Right lobe of liver (tissue), 6 donors: ENCODE results near the gene ALPL. TPM values are rescaled to one million over a fixed set of nuclear protein-coding genes. Genes with fewer than 3 reads are reported as not detected.

Experiments
- ATAC-seq, 4 donors: fragments of 200-7000 bp; cut with Tn5 transposase; one replicate each; pipeline ENCODE4 v1.9.1; 2020; ENCODE audit warnings: mild to moderate bottlenecking in 4 of 4, moderate library complexity in 4 of 4
- DNase-seq, 3 donors: peaks; one replicate each; pipeline ENCODE4 v3.0.0-alpha.2; 2020
- H3K27ac ChIP-seq, 3 donors: fragments of 200-600 bp; one replicate each; pipeline ENCODE4 v1.8.0; 2022
- H3K27me3 ChIP-seq, 2 donors: fragments of 200-600 bp; one replicate each; pipeline ENCODE4 v1.8.0; 2022
- H3K36me3 ChIP-seq, 4 donors: fragments of 200-600 bp; sonication (generic) in 1 of 4; one replicate each; pipeline versions ENCODE4 v1.5.1 to v1.8.0; 2017 to 2022; ENCODE audit warnings: control low read depth in 1 of 4
- H3K4me1 ChIP-seq, 4 donors: fragments of 200-600 bp; sonication (generic) in 1 of 4; one replicate each; pipeline versions ENCODE4 v1.5.1 to v1.8.0; 2017 to 2022; ENCODE audit warnings: control low read depth in 1 of 4
- H3K4me3 ChIP-seq, 3 donors: fragments of 200-600 bp; one replicate each; pipeline ENCODE4 v1.8.0; 2022
- H3K9me3 ChIP-seq, 4 donors: fragments of 200-600 bp; sonication (generic) in 1 of 4; one replicate each; pipeline versions ENCODE4 v1.5.1 to v1.8.0; 2017 to 2022; ENCODE audit warnings: control low read depth in 1 of 4
- CTCF ChIP-seq, 4 donors: fragments of 200-600 bp in 3 of 4; fragments of 450-650 bp in 1 of 4; IDR thresholded peaks; one replicate each; pipeline versions ENCODE4 v1.5.1 to v1.8.0; 2016 to 2022; ENCODE audit warnings: antibody characterized with exemption in 4 of 4, mild to moderate bottlenecking in 2 of 4
- POLR2A ChIP-seq: fragments of 450-650 bp; IDR thresholded peaks from one replicate; pipeline ENCODE4 v1.6.1; 2017; ENCODE audit warnings: antibody characterized with exemption, mild to moderate bottlenecking
- WGBS: methylation state at CpG from one replicate; pipeline ENCODE4 v1.1.6; 2018; ENCODE audit warnings: low coverage, low lambda C conversion rate; ENCODE audit not compliant: insufficient coverage; ENCODE audit errors: missing lambda C conversion rate; 5-methylcytosine and 5-hydroxymethylcytosine counted together
- intact Hi-C, 2 donors: fragments of 100-400 bp; cut with DNase I; formaldehyde crosslinking; loops; one replicate each; pipeline versions ENCODE4 v1.11.2 to v1.14.1; 2022
- total RNA-seq, 6 experiments: library from RNA; depleted of rRNA in 2 of 6; stranded (reverse); fragments of >200 nt in 2 of 6; fragmentation: NEBNext Ultra II Directional in 3 of 6; extraction: Animal tissue kit (Norgen Biotek cat#: 25700) in 3 of 6; gene quantifications; one replicate each; pipeline versions ENCODE4 v1.1.0 to v1.2.4, GENCODE V29; 2016 to 2023
- donor health status: DM: no; HTN: yes; CAD: no.
- donor health status: DM: no; HTN: no; CAD: no.
- donor health status: DM: no; HTN: no; CAD: no.
- donor health status: DM: no; HTN: yes; CAD: no.
- donor health status: DM: no; HTN: yes; CAD: no.

ALPL gene
- total RNA-seq, 6 experiments from 2014 or later, result 23.2 to 81.5 (median 48.1) TPM

DNA sequence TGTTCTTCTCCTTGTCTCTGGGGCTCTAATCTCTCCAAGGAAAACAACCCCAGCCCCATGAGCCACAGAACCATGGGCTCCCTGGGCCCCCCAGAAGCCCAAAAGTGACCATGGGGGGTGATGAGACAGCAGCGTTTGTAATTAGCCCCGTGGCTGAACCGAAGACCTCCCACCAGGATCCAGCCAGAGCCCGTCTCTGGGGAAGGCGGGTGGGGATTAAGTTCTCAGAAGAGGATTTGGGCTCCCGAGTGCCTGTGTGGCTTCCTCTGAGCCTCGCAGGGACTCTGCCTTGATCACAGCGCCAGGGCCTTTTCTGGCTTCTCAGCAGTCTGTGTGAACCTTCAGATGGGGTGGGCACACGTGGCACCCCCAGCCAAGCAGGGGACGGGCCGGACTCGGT lies 77.0 kb downstream of the ALPL start:
- no peak for DNase-seq
- Histone ChIP-seq H3K27me3 (no peaks in the 10 kb centered on the region), H3K9me3 (no peaks in the 10 kb centered on the region), H3K4me3 (no peak overlapping the region), H3K4me1 (no peaks in the 10 kb centered on the region), H3K27ac (no peak overlapping the region), H3K36me3 (no peaks in the 10 kb centered on the region)
- intact Hi-C loops, result no loop called here
- no peak for ATAC-seq
- TF ChIP-seq CTCF (IDR thresholded peaks at IDR 0.05) (no peak), POLR2A (no peak)
- 66% methylated on average over 6 of the region's 12 CpGs for WGBS

DNA sequence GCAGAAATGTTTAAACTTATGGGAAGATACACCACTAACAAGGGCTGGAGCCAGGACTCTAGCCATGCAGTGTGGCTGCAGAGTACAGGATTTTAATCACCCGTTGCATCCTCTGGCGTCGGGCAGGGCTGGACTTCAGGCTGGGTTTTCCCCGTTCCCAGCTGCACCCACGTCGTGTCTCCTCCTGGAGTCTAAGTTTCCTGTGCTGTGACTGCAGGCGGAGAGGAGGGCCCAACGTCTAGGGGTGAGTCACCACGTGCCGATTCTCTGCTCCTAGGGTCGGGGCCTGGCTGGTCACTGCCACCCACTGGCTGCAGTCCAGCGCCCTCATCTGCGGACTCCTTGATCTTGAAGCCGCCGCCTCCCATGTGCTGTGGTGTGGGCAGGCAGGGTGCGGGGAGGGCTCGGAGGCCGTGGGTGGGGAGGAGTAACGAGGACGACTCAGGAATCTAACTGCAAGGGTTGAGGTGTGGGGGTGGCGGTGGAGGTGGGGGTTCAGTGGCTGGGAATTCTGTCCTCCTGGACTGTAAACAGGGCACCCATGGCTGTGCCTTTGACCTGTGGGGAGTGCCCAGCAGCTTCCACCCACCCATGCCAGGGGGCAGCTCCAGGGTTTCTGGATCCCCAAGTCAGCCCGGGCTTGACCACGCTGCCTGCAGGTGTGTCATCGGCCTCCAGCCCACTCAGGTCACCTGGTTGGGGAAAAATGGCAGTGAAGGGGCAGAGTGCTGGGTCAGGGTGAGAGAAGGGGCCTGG lies 77.8 kb downstream of the ALPL start:
- Histone ChIP-seq H3K4me3 (no peak overlapping the region), H3K27ac (no peak overlapping the region)

GRCh38 chr1:21587602-21587953 lies 78.4 kb downstream of the ALPL start:
- no peaks in the 10 kb centered on the region for H3K27me3 ChIP-seq
- ATAC-seq (no peak), DNase-seq (no peak)
- H3K4me1 ChIP-seq, result no peaks in the 10 kb centered on the region
- H3K4me3 ChIP-seq, result no peak overlapping the region
- no peak for TF ChIP-seq CTCF (IDR thresholded peaks at IDR 0.05)
- no peaks in the 10 kb centered on the region for H3K36me3 ChIP-seq
- no CpG with 5 or more reads among the region's 5 CpGs for WGBS
- no peak overlapping the region for H3K27ac ChIP-seq
- intact Hi-C loops, result no loop called here
- no peaks in the 10 kb centered on the region for H3K9me3 ChIP-seq

More for the DNA sequence above, 77.8 kb downstream of the ALPL start:
- TF ChIP-seq CTCF (IDR thresholded peaks at IDR 0.05), result no peak
- TF ChIP-seq POLR2A, result no peak
- WGBS, result 7% methylated on average over 13 of the region's 24 CpGs
- H3K27me3 ChIP-seq, result no peaks in the 10 kb centered on the region
- no peaks in the 10 kb centered on the region for H3K36me3 ChIP-seq
- peak in 1 of 3 donors; percentile 62 for DNase-seq
- no peaks in the 10 kb centered on the region for H3K9me3 ChIP-seq
- no peaks in the 10 kb centered on the region for H3K4me1 ChIP-seq
- ATAC-seq, result peak; percentile 43 to 87 (median 63)
- intact Hi-C loops, result no loop called here

DNA sequence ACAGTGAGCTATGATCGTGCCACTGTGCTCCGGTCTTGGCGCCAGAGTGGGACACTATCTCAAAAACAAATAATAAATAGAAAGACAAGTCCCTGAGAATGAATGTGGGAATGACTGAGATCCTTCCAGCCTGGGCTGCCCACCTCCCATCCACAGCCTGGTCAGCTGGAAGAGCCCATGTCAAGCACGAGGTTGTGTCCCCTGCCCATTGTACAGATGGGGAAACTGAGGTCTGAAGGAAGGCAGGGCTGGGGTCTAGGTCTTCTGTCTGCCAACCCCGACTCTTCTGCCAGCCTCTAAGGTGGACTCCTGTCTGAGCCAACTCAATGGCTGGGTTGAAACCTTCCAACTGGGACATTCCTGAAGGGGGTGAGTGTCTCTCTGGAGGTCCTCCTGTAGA lies 80.4 kb downstream of the ALPL start:
- DNase-seq (no peak), ATAC-seq (no peak)
- H3K4me3 ChIP-seq, result no peak overlapping the region
- no peaks in the 10 kb centered on the region for H3K36me3 ChIP-seq
- no peaks in the 10 kb centered on the region for H3K27me3 ChIP-seq
- WGBS, result 100% methylated on average over 1 of the region's 5 CpGs
- no peaks in the 10 kb centered on the region for H3K4me1 ChIP-seq
- intact Hi-C loops, result loop anchor here in 1 of 2 donors (10.0 kb wide), 2 partner anchors 65 to 215 kb away; no protein-coding TSS in a partner anchor
- no peak overlapping the region for H3K27ac ChIP-seq
- TF ChIP-seq CTCF (IDR thresholded peaks at IDR 0.05) (no peak), POLR2A (no peak)
- no peaks in the 10 kb centered on the region for H3K9me3 ChIP-seq
